K562 (cell line): Measurements from ENCODE around the gene ARHGAP25. TPM values are rescaled to one million over a fixed set of nuclear protein-coding genes. Genes with fewer than 3 reads are reported as not detected.

Source experiments
- ARID1B ChIP-seq: fragments of 450-650 bp; IDR thresholded peaks from 2 replicates; pipeline ENCODE4 v1.6.1; 2016; ENCODE audit warnings: antibody characterized with exemption, mild to moderate bottlenecking, inconsistent platforms
- BHLHE40 ChIP-seq: IDR thresholded peaks from 2 replicates; pipeline ENCODE4 v1.6.1; 2011; ENCODE audit warnings: low read length, improper control_type of control experiment
- EP400 ChIP-seq: fragments of 450-650 bp; IDR thresholded peaks from 2 replicates; pipeline ENCODE4 v1.6.1; 2017; ENCODE audit warnings: antibody characterized with exemption, mild to moderate bottlenecking, moderate library complexity
- GATA2 ChIP-seq: sonication (generic); formaldehyde crosslinking; IDR thresholded peaks from 2 replicates; pipeline ENCODE4 v1.4.0; 2020; ENCODE audit warnings: mild to moderate bottlenecking, missing genetic modification reagents
- GTF2B ChIP-seq: IDR thresholded peaks from 2 replicates; pipeline ENCODE4 v1.6.1; 2011; ENCODE audit not compliant: insufficient read length; ENCODE audit errors: extremely low read depth
- GTF2E2 ChIP-seq: fragments of 200-800 bp; sonication (Bioruptor generic); IDR thresholded peaks from 2 replicates; pipeline ENCODE4 v1.6.1; 2016; ENCODE audit warnings: missing genetic modification characterization, missing compliant biosample characterization
- MAFF ChIP-seq: IDR thresholded peaks from 2 replicates; pipeline ENCODE4 v1.6.1; 2012; ENCODE audit warnings: low read length, improper control_type of control experiment
- MAX ChIP-seq: sonication (generic); formaldehyde crosslinking; IDR thresholded peaks from 2 replicates; pipeline ENCODE4 v1.9.0; 2022; ENCODE audit warnings: mild to moderate bottlenecking, missing genetic modification reagents
- MEF2D ChIP-seq: conservative IDR thresholded peaks from 2 replicates; pipeline ENCODE4 v1.6.1; 2016; ENCODE audit warnings: low read depth, missing genetic modification characterization, missing compliant biosample characterization
- MITF ChIP-seq: IDR thresholded peaks from 2 replicates; pipeline ENCODE4 v1.6.1; 2014; ENCODE audit warnings: antibody characterized with exemption
- NCOR1 ChIP-seq: fragments of 450-650 bp; IDR thresholded peaks from 2 replicates; pipeline ENCODE4 v1.6.1; 2016; ENCODE audit warnings: mild to moderate bottlenecking, moderate library complexity
- PTBP1 ChIP-seq: fragments of 200-400 bp; formaldehyde crosslinking; IDR thresholded peaks from 2 replicates; pipeline ENCODE4 v1.6.1; 2017; ENCODE audit warnings: low read depth, low read length
- RAD21 ChIP-seq, 2 experiments: fragments of 250-450 bp in 1 of 2; fragments of 450-650 bp in 1 of 2; sonication (Bioruptor Pico) in 1 of 2; formaldehyde crosslinking in 1 of 2; IDR thresholded peaks in 1 of 2; conservative IDR thresholded peaks in 1 of 2; 2 replicates each; pipeline versions ENCODE4 v1.4.0 to v1.8.0; 2020 to 2022; ENCODE audit warnings: mild to moderate bottlenecking in 2 of 2, moderate library complexity in 1 of 2
- RBM39 ChIP-seq: fragments of 200-400 bp; formaldehyde crosslinking; optimal IDR thresholded peaks from 2 replicates; pipeline ENCODE3; 2018; ENCODE audit warnings: low read depth, low read length
- RFX1 ChIP-seq: fragments of 450-650 bp; IDR thresholded peaks from 2 replicates; pipeline ENCODE4 v1.6.1; 2016; ENCODE audit warnings: mild to moderate bottlenecking, moderate library complexity
- SETDB1 ChIP-seq: IDR thresholded peaks from one replicate; pipeline ENCODE4 v1.6.1; 2012; ENCODE audit warnings: low read length, control low read depth, inconsistent platforms
- SIN3A ChIP-seq, 2 experiments: fragments of 150-350 bp in 1 of 2; IDR thresholded peaks; 2 replicates each; pipeline ENCODE4 v1.6.1; 2011 to 2016; ENCODE audit warnings: borderline replicate concordance in 2 of 2, low read depth in 2 of 2, low read length in 2 of 2, mild to moderate bottlenecking in 2 of 2, moderate library complexity in 2 of 2; ENCODE audit not compliant: control insufficient read depth in 1 of 2
- SMAD4 ChIP-seq: fragments of 250-450 bp; sonication (Bioruptor Pico); conservative IDR thresholded peaks from 2 replicates; pipeline ENCODE4 v1.8.0; 2021; ENCODE audit warnings: inconsistent platforms, mild to moderate bottlenecking, moderate library complexity
- SMARCE1 ChIP-seq: fragments of 450-650 bp; IDR thresholded peaks from 2 replicates; pipeline ENCODE4 v1.7.1; 2016; ENCODE audit warnings: mild to moderate bottlenecking
- U2AF1 ChIP-seq: fragments of 200-400 bp; formaldehyde crosslinking; optimal IDR thresholded peaks from 2 replicates; pipeline ENCODE3; 2017; ENCODE audit warnings: mild to moderate bottlenecking, low read depth, low read length, moderate library complexity
- YY1 ChIP-seq, 3 experiments: IDR thresholded peaks; 2 replicates each; pipeline ENCODE4 v1.6.1; 2011; ENCODE audit warnings: low read length in 2 of 3, mild to moderate bottlenecking in 2 of 3, moderate library complexity in 2 of 3, borderline replicate concordance in 1 of 3, control low read depth in 1 of 3, low read depth in 1 of 3; ENCODE audit not compliant: insufficient read depth in 3 of 3, insufficient replicate concordance in 2 of 3, control insufficient read depth in 1 of 3, insufficient read length in 1 of 3; ENCODE audit errors: extremely low read depth in 1 of 3
- ZNF146 ChIP-seq: IDR thresholded peaks from one replicate; pipeline ENCODE4 v1.6.1; 2018; ENCODE audit warnings: missing compliant biosample characterization; ENCODE audit not compliant: unreplicated experiment
- polyA plus RNA-seq, 8 experiments: library from polyadenylated mRNA; depleted of rRNA in 4 of 8; stranded (reverse) in 5 of 8; unstranded in 3 of 8; fragments of >200 nt; fragmentation: Nextera tagmentation in 2 of 8; fragmentation: Illumina TruSeq in 1 of 8; extraction: Ambion mirVana in 2 of 8; extraction: Trizol in 1 of 8; gene quantifications; 2 replicates each; pipeline versions ENCODE4 v1.2.1 to v1.2.3, GENCODE V29; 2011 to 2014; ENCODE audit warnings: inconsistent platforms in 1 of 8, missing spikeins in 1 of 8
- total RNA-seq, 7 experiments: library from RNA; depleted of rRNA in 6 of 7; stranded (reverse); fragments of >200 nt in 6 of 7; fragmentation: Illumina TruSeq in 2 of 7; extraction: Trizol in 2 of 7; gene quantifications; 2 replicates each; pipeline versions ENCODE4 v1.2.1 to v1.2.3, GENCODE V29; 2011 to 2021; ENCODE audit warnings: low replicate concordance in 1 of 7
- TF ChIP-seq, protein P1 (sequence below): fragments of 250-450 bp; sonication (Bioruptor Pico); IDR thresholded peaks from 2 replicates; pipeline ENCODE4 v1.5.0; 2021; ENCODE audit warnings: mild to moderate bottlenecking, moderate library complexity

Gene ARHGAP25
- total and polyA plus RNA-seq, 9 of the 15 experiments (the other 6 are each of a cell fraction or from before 2014, with no cell fraction given), result 4.9 to 14.8 (median 10.7) TPM

- TF ChIP-seq ARID1B, result peak; percentile 44
- TF ChIP-seq RBM39, result no peak
- no peak for TF ChIP-seq SMAD4 (CRISPR knock-in tag)
- no peak for TF ChIP-seq U2AF1
- TF ChIP-seq RFX1, result peak; percentile 87
- 0 out of 2 replicates have a peak, but pooled peaks have one; percentile 27 for TF ChIP-seq MEF2D
- no peak; the same call in 1 of the 2 replicates for TF ChIP-seq NCOR1
- no peak for TF ChIP-seq MAX (CRISPR knock-in tag)
- no peak for TF ChIP-seq RAD21 (CRISPR knock-in tag; conservative IDR thresholded peaks at IDR 0.05 in 1 of 2, IDR thresholded peaks at IDR 0.05 in 1 of 2)
- TF ChIP-seq GTF2E2 (tag), result peak; percentile 66; the same call in 1 of the 2 replicates
- TF ChIP-seq YY1 (IDR thresholded peaks at IDR 0.05; ENCODE audit: borderline replicate concordance in 1 of 3, control insufficient read depth in 1 of 3, extremely low read depth in 1 of 3, insufficient read depth in 3 of 3, insufficient read length in 1 of 3, insufficient replicate concordance in 2 of 3, low read depth in 1 of 3, low read length in 2 of 3), result no peak
- TF ChIP-seq BHLHE40, result peak; percentile 33; the same call in 1 of the 2 replicates
- TF ChIP-seq PTBP1, result no peak
- TF ChIP-seq, protein P1, sequence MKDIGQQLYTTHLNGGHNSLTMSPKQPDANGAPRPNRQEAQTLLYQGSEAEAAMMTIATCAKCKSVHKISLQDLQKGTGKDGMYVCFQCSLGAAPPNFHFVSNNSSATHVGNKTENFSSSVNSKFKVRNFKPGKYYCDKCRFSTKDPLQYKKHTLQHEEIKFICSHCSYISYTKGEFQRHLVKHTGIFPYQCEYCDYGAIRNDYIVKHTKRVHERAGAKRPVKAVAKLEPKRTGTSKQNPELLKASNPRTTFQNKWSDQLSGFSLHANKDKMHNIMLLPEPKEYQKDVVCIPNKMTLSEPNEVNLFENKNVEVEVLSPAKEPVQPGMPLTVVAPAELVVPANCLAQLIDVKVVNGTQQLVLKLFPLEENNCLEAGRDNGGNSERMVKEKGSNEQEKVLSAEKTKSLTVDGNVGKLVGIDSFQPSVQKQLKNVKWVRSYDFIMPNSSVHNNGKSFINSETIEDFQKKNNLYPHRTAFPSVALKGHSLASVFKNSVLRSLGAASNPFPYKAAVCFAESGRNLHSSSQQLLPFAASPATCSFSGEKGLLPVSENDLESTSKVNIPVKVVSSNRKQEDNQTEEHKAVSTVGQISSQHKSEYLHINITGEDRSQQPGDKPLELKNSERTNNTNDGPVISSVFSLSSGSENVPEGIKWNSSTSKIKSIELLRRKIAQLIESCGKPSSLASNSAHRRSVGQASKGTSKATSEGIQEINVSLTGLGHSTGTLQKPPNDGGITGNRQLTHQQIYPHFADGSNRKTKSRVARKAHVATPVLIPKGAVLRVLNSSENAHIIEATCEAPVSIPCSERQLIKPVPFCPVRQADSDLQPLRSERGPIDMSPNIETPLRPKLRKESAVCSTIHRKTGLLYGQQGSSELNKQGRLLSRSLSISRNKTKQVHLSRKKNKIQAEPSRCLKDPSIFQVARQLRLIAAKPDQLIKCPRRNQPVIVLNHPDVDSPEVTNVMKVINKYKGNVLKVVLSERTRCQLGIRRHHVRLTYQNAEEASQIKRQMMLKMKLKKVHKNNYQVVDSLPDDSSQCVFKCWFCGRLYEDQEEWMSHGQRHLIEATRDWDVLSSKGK (CRISPR knock-in tag), result no peak
- no peak for TF ChIP-seq SIN3A (IDR thresholded peaks at IDR 0.05; ENCODE audit: borderline replicate concordance in 2 of 2, control insufficient read depth in 1 of 2, low read depth in 2 of 2, low read length in 2 of 2)
- TF ChIP-seq SMARCE1, result peak; percentile 24; the same call in 1 of the 2 replicates
- TF ChIP-seq ZNF146 (CRISPR knock-in tag), result no peak
- 0 out of 2 replicates have a peak, but pooled peaks have one; percentile 46 for TF ChIP-seq GATA2 (CRISPR knock-in tag)
- TF ChIP-seq EP400, result no peak
- TF ChIP-seq GTF2B, result no peak
- TF ChIP-seq MITF, result peak; percentile 74
- no peak for TF ChIP-seq SETDB1
- TF ChIP-seq MAFF, result no peak
Measured at GRCh38 chr2:68853915-68854314, 119.3 kb downstream of the ARHGAP25 start (continued).
